Stimulated activated CD4-positive, alpha-beta T cell treated with anti-CD3 and anti-CD28 coated beads, Interleukin-4, amount 100 ng/mL, for 24 hours (primary cell): Measurements from ENCODE around the gene PCOLCE2.
A peak's percentile ranks its signal among the peaks of the same experiment; 100 is the strongest.

Experiments
- DNase-seq: peaks from one replicate; pipeline ENCODE4 v3.0.0-alpha.2; 2020

PCOLCE2 gene

GRCh38 chr3:142863930-142864920, 24.7 kb downstream of the PCOLCE2 start:
- no peak for DNase-seq

- DNase-seq, result no peak
Measured at GRCh38 chr3:142863010-142863817, 25.7 kb downstream of the PCOLCE2 start.

- DNase-seq, result no peak
Measured at GRCh38 chr3:142861926-142862325, 27.0 kb downstream of the PCOLCE2 start.

GRCh38 chr3:142858043-142858442, 30.8 kb downstream of the PCOLCE2 start:
- DNase-seq, result no peak

GRCh38 chr3:142857056-142857455, 31.8 kb downstream of the PCOLCE2 start:
- no peak for DNase-seq

DNA sequence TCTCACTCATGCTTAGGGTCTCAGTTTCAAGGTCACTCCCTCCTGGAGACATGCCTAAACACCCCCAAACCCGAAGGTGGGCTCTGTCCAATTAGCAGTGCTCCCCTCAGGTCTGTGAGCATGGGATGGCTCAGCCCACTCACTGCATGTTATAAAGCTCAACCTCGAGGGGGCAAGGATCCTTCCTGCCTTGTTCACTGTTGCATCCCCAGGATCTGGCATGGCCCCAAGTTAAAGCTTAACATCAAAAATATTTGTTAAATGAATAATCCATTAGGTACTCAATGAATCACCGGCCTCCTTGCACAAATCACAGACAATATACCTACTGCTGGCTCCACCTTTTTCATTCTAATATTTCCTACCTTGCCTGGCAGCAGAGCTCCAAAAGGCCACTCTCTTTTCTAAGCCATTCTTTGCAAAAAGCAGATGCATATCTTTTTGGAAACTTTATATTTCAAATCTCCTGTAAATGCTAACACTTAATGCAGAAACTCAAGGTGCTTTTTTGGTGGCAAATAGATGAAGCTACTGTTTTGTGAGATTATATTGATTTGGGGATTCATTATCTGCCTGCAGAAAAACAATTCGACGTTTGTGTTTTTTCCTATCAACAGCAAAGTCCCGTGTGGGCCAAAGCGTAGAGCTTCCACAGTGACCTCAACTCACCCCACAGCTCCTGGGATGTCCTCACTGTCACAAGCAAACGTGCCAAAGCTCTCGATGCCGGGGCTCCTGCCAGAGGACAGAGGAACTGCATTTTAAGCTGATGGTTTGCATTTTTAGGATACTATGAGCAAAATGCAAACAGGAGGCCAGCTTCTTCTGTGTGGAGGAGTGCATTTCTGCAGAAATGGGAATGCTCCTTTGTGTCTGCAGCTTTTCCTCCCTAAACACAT, 35.4 kb downstream of the PCOLCE2 start:
- no peak for DNase-seq

DNA sequence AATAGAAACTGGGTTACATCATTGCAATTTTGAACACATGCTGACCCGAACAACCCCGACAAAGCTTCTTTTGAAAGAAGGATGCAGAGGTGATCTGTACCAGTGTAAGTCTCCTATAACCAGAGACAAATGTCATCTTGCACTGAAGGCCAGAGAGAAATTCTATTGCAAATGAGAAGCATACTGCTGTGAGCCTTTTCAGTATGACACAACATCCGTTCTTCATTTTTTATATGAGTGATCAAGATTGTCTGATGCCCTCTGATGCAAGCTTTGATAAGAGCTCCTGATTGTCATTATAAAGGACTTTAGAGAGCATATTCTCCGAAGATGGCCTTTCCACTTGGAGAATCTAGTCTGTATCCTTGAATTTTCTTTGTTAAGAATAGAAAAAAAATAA, 36.9 kb downstream of the PCOLCE2 start:
- DNase-seq, result no peak

DNA sequence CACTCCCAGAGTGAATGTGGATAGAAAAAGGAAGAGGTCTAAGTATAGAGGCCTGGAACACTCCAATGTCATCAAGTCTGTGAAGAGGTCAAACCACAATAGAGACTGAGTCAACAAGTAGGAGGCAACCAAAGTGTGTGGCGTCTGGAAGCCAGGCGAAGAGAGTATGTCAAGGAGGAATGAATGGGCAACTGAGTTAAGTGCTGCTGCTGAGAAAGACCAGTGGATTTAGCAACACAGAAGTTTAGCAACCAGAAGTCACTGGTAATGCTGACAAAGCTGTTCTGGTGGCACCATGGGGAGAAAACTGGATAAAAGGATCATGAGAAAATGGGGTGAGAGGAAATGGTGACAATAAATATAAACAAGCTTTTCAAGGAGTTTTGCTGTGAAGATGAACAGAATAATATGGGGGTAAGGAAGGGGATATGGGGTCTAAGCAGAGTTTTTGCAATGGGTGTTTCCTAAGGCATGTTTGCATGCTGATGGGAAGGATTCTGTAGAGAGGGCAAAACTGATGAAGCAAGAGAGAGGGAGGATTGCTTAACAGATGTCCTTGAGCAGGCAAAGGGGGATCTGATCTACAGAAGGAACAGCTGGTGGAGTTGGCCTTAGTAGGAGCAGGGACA, 38.4 kb downstream of the PCOLCE2 start:
- no peak for DNase-seq

DNA sequence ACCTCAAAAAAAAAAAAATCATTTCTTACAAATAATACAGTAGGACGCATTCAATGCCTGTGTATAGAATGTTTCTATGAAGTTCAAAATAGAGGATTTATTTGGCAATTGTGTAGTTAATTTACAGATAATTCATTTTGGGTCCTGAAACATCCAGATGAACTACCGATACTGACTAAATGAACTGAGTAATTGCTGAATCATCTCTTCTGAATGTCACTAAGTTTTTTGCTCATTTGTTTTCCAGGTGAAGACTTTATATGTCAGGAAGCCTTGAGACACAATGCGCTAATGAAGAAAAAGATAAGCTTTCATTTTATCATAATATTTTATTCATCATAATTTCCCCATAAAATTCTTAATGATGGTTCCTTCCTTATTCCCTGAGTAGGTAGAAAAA, 39.7 kb downstream of the PCOLCE2 start:
- no peak for DNase-seq

DNA sequence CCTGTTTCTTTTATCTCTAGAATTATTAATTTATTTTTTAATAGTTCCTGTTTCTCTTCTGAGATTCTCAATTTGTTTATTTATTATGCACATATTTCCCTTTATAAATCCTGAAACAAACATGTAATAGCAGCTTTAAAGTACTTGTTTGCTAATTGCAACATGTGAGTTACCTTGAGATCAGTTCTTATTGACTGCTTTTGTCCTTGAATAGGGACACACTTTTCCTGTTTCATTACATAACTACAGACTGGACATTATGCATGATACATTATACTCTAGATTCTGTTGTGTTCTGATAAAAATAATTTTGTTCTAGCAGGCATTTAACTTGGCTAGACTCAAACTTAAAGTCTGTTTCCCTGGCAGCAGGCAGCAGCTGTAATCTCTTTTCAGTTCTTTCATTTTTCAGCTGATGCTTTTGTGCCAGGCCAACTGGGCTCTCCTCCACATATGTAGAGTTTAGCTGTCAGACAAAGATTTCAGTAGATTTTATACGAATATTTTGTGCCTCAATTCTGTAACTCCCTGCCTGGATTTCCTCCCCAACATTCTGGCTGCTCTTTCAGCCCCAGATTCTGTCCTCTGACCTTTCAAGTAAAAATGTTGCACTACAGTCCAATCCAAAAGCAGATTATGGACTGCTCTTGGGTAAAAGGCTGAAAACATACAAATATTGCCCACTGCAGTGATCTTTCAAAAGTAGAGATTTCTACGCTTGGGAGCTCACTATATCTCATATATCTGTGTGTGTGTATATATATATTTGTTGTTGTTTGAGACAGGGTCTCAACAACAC, 41.9 kb downstream of the PCOLCE2 start:
- no peak for DNase-seq

DNA sequence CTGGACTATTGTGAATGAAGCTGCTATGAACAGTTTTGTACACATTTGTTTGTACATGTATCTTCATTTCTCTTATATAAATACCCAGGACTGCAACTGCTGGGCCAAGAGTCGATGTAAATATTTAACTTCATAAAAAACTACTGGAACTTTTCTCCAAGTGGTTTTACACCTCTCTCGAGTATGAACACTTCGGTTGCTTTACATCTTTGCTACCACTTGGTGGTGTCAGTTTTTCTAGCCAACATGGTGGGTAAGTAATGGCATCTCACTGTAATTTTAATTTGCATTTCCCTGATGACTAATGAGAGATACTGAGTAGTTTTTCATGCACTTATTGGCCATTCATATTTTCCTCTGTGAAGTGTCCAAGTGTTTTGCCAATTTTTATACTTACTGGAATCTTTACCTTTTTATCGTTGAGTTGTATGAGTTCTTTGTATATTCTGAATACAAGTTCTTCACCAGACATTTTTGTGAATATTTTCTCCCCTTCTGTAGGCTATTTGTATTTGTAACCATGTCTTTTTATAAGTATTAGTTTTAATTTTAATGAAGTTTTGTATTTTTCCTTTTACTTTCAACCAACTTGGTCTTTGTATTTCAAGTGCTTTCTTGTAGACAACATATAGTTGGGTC, 44.4 kb downstream of the PCOLCE2 start:
- DNase-seq, result no peak

DNA sequence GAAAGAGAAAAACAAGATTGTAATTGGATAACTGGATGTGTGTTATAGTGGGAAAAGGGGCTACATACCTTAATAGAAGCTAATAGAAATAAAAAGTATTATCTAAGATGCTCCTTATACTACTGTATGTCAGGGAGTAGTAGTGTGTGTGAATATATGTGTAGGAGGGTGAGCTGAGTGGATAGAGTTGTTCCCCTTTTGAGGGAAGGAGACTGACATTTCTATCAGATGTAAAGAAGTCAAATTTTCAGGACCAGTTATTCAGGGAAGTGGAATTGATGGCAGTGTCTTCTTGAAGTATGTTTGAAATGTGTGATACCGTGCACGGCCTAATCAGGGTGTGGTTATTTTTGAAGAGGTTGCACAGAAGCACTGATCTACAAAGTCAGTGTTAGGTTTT, 49.1 kb downstream of the PCOLCE2 start:
- DNase-seq, result no peak

- no peak for DNase-seq
Measured at GRCh38 chr3:142837526-142837925, 51.4 kb downstream of the PCOLCE2 start.

DNA sequence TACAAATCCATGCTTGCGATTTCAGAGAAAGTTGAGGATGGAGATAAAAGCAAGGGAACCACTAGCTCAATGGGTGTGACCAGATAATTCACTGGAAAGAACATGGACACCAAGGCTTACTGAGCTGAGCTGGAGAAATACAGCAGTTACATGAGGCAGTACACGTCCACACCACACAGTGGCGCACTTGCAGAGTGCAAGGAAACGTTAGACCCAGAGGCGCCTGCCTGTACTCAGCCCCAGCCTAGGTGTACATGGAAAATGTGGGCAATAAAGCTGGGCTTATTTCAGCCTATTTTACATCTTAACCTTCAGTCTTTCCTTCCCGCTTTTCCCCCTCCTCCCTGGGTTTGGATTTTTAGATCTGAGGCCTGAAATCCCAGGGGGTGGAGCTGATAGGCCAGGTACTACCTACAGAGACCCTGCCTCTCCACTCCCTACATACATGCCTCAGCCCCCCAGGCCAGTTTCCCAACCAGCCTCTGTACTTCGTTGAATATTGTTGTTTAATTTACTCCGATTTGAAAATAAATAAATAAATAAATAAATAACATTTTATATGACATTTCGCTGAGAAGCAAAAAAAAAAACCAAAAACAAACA, 60.1 kb downstream of the PCOLCE2 start:
- peak; percentile 65 for DNase-seq

DNA sequence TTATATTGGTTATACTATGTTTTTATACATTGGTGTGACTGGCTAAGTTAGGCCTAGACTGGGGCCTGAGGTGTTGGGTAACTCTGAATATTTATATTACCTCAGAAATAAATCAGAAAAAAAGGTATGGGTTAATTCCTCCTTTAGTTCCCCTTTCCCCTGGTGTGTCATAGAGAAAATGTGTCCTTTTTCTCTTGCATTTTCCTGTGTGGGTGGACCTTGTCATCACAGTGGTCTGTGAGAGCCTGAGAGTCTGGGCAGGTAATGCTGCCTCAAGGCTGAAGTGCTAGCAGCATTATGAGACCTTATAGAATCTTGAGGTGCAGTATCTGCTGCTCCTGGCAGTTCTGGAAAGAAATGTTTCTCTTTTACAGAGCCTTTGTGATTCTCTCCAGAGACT, 69.7 kb downstream of the PCOLCE2 start:
- DNase-seq, result no peak

DNA sequence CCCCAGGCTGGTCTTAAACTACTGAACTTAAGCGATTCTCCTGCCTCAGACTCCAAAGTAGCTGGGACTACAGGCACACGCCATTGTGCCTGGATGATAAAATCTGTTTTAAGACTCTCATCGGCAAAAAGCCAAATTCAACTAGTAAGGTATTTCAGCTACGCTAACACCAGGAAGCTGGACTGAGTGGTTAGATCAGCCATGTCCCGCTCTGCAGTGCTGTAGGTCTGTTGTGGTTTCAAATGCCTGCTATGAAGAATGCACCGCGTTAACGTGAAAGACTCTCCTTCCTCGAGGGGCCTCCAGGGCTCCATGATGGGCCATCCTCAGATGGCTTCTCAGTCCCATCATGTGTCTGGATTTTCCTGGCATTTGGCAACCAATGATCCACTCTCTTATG, 70.2 kb downstream of the PCOLCE2 start:
- DNase-seq, result no peak

DNA sequence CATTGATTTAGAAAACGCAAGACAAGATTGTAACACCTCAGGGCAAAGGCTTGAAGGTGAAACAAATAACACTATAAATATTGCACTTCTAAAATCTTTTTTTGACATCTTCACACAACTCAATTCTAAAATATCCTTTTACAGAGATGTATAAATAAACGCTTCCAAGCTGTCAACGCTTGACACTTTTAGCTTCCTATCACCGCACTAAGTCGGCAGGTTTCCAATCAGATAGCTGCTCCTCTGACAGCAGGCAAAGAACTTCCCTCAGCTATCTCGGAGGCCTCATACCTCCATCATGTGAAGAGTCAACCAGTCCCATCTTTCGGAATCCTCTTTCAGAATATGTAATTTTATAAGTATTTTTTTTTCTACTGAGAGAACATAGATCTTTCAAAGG, 71.0 kb downstream of the PCOLCE2 start:
- no peak for DNase-seq

DNA sequence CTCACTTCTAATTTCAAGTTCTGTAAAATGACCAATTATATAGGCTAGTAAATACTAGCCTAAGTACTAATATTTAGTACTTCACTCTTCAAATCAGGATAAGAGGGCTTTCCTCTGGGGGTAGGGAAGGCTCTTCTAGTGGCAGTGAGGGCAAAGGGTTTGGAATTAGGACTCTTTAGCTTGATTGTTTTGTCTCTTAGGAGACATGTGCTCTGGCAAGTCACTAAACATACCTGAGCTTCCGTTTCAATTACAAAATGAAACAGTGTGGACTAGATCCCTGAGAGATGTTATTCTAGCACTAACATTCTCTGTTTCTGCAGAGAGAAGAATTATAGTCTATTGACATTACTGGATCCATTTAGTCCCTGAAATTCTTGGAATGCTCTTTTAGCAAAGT, 71.5 kb downstream of the PCOLCE2 start:
- DNase-seq, result no peak

- no peak for DNase-seq
Measured at GRCh38 chr3:142815803-142816202, 73.1 kb downstream of the PCOLCE2 start.

GRCh38 chr3:142809259-142809658, 79.6 kb downstream of the PCOLCE2 start:
- no peak for DNase-seq
